Epidermal melanocyte (primary cell): Measurements from ENCODE around the gene GTF2F2.

Experiments
- DNase-seq: peaks from one replicate; pipeline ENCODE4 v3.0.0; 2011; ENCODE audit warnings: low spot score; ENCODE audit not compliant: insufficient read length

GTF2F2 gene

GRCh38 chr13:45299194-45299593 lies 178.9 kb downstream of the GTF2F2 start:
- no peak for DNase-seq

- no peak for DNase-seq
These were observed 180.1 kb downstream of the GTF2F2 start for GRCh38 chr13:45300190-45300985.

GRCh38 chr13:45301263-45301662 lies 181.0 kb downstream of the GTF2F2 start:
- DNase-seq = no peak

GRCh38 chr13:45302507-45302906 lies 182.2 kb downstream of the GTF2F2 start:
- DNase-seq = no peak

- no peak for DNase-seq
These were observed 182.7 kb downstream of the GTF2F2 start for GRCh38 chr13:45303026-45303425.

- DNase-seq = no peak
These were observed 183.6 kb downstream of the GTF2F2 start for GRCh38 chr13:45303866-45304265.

GRCh38 chr13:45305079-45305478 lies 184.8 kb downstream of the GTF2F2 start:
- no peak for DNase-seq

GRCh38 chr13:45306966-45307365 lies 186.7 kb downstream of the GTF2F2 start:
- DNase-seq = no peak

- DNase-seq = no peak
These were observed 190.2 kb downstream of the GTF2F2 start for GRCh38 chr13:45310341-45311131.

GRCh38 chr13:45314822-45315221 lies 194.5 kb downstream of the GTF2F2 start:
- DNase-seq = no peak

GRCh38 chr13:45315520-45316167 lies 195.3 kb downstream of the GTF2F2 start:
- no peak for DNase-seq

- no peak for DNase-seq
These were observed 196.0 kb downstream of the GTF2F2 start for GRCh38 chr13:45316338-45316737.

- no peak for DNase-seq
These were observed 196.7 kb downstream of the GTF2F2 start for GRCh38 chr13:45316996-45317395.

GRCh38 chr13:45320876-45321629 lies 200.7 kb downstream of the GTF2F2 start:
- no peak for DNase-seq

GRCh38 chr13:45325806-45326205 lies 205.5 kb downstream of the GTF2F2 start:
- DNase-seq = no peak

GRCh38 chr13:45327253-45327955 lies 207.1 kb downstream of the GTF2F2 start:
- DNase-seq = no peak

- no peak for DNase-seq
These were observed 208.4 kb downstream of the GTF2F2 start for GRCh38 chr13:45328661-45329111.

GRCh38 chr13:45331123-45331619 lies 210.9 kb downstream of the GTF2F2 start:
- no peak for DNase-seq

GRCh38 chr13:45331692-45332035 lies 211.4 kb downstream of the GTF2F2 start:
- no peak for DNase-seq

- DNase-seq = no peak
These were observed 211.9 kb downstream of the GTF2F2 start for GRCh38 chr13:45332036-45332830.
